Left ventricle myocardium inferior (tissue), 1 donor: ENCODE data around the gene WNT7B. TPM values are rescaled to one million over a fixed set of nuclear protein-coding genes. Genes with fewer than 3 reads are reported as not detected.

Source experiments
- DNase-seq: peaks from one replicate; pipeline ENCODE4 v3.0.0-alpha.2; 2020
- H3K27ac ChIP-seq: fragments of 200-600 bp; replicated peaks from 2 replicates; pipeline ENCODE4 v1.8.0; 2021
- H3K27me3 ChIP-seq: fragments of 200-600 bp; 2 replicates; pipeline ENCODE4 v1.8.0; 2021; ENCODE audit warnings: low read depth
- H3K36me3 ChIP-seq: fragments of 200-600 bp; 2 replicates; pipeline ENCODE4 v1.8.0; 2021
- H3K4me1 ChIP-seq: fragments of 200-600 bp; 2 replicates; pipeline ENCODE4 v1.8.0; 2021
- H3K4me3 ChIP-seq: fragments of 200-600 bp; 2 replicates; pipeline ENCODE4 v1.8.0; 2021; ENCODE audit warnings: mild to moderate bottlenecking, moderate library complexity
- H3K9me3 ChIP-seq: fragments of 200-600 bp; replicated peaks from 2 replicates; pipeline ENCODE4 v1.8.0; 2021
- CTCF ChIP-seq: fragments of 200-600 bp; IDR thresholded peaks from 2 replicates; pipeline ENCODE4 v1.8.0; 2021; ENCODE audit warnings: antibody characterized with exemption, mild to moderate bottlenecking, borderline replicate concordance
- intact Hi-C: fragments of 100-400 bp; cut with micrococcal nuclease; formaldehyde crosslinking; loops from one replicate; pipeline ENCODE4 v1.11.0; 2022
- total RNA-seq: library from RNA; stranded (reverse); fragmentation: NEBNext Ultra II Directional; extraction: Animal tissue kit (Norgen Biotek cat#: 25700); gene quantifications from one replicate; pipeline ENCODE4 v1.2.1, GENCODE V29; 2021
- donor health status: DM: no; HTN: yes; CAD: no; lungs with severe emphysema.

WNT7B gene
- total RNA-seq, 1 donor from 2014 or later: not detected

- Histone ChIP-seq H3K27ac (no peak overlapping the region), H3K36me3 (no peaks in the 10 kb centered on the region), H3K4me3 (no peak overlapping the region), H3K27me3 (peaks cover 25% of the 10 kb centered on the region), H3K4me1 (no peaks in the 10 kb centered on the region), H3K9me3 (no peaks in the 10 kb centered on the region)
- no peak for DNase-seq
- intact Hi-C loops: no loop called here
- no peak for TF ChIP-seq CTCF
Measured at GRCh38 chr22:45926433-45926832, 50.5 kb downstream of the WNT7B start.

DNA sequence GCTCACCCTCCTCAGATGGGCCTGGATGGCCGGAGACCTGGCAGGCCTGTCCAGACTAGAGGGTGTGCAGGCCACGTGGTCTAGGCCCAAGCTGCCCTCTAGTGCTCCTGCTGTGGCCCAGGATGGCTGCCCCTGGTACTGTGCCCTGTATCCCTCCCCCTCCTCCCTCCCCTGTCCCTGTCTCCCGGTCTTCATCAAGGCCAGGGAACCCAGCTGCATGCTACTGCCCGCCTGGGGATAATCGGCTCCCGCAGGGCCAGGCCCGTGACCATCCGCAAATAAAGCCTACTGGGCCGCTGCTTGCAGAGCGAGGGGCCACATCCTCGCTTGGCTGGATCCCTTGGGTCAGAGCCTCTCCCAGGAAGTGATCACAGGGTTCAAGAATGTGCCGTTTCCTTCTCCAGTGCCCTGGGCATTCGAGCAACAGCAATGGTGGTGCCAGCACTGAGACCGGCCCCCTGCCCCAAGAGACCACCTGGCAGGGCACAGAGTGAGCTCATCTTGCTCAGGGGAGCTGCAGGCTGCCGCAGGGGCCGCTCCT is 51.1 kb downstream of the WNT7B start:
- Histone ChIP-seq H3K27me3 (peaks cover 20% of the 10 kb centered on the region), H3K36me3 (no peaks in the 10 kb centered on the region), H3K4me3 (no peak overlapping the region), H3K4me1 (no peaks in the 10 kb centered on the region), H3K27ac (no peak overlapping the region), H3K9me3 (no peaks in the 10 kb centered on the region)
- intact Hi-C loops: no loop called here
- DNase-seq: no peak
- TF ChIP-seq CTCF: no peak

GRCh38 chr22:45923835-45924234 is 53.1 kb downstream of the WNT7B start:
- peaks cover 24% of the 10 kb centered on the region for H3K27me3 ChIP-seq
- no peak overlapping the region for H3K4me3 ChIP-seq
- H3K36me3 ChIP-seq: no peaks in the 10 kb centered on the region
- H3K9me3 ChIP-seq: no peaks in the 10 kb centered on the region
- no peak for TF ChIP-seq CTCF
- no peak for DNase-seq
- intact Hi-C loops: no loop called here
- H3K27ac ChIP-seq: no peak overlapping the region
- H3K4me1 ChIP-seq: no peaks in the 10 kb centered on the region

- H3K9me3 ChIP-seq: no peaks in the 10 kb centered on the region
- H3K27ac ChIP-seq: no peak overlapping the region
- no peak for TF ChIP-seq CTCF
- no peak overlapping the region for H3K4me3 ChIP-seq
- H3K36me3 ChIP-seq: no peaks in the 10 kb centered on the region
- peaks cover 30% of the 10 kb centered on the region for H3K27me3 ChIP-seq
- no peaks in the 10 kb centered on the region for H3K4me1 ChIP-seq
- no peak for DNase-seq
- intact Hi-C loops: no loop called here
Measured at GRCh38 chr22:45923212-45923611, 53.8 kb downstream of the WNT7B start.

- Histone ChIP-seq H3K27ac (no peak overlapping the region), H3K4me1 (no peaks in the 10 kb centered on the region), H3K4me3 (no peak overlapping the region), H3K27me3 (peaks cover 34% of the 10 kb centered on the region), H3K36me3 (no peaks in the 10 kb centered on the region), H3K9me3 (no peaks in the 10 kb centered on the region)
- no peak for TF ChIP-seq CTCF
- intact Hi-C loops: no loop called here
- DNase-seq: no peak
Measured at GRCh38 chr22:45922661-45923060, 54.3 kb downstream of the WNT7B start.
